Kidney (tissue), 14 donors: Measurements from ENCODE around the gene PKMYT1. TPM values are rescaled to one million over a fixed set of nuclear protein-coding genes. Genes with fewer than 3 reads are reported as not detected.
A peak's percentile ranks its signal among the peaks of the same experiment; 100 is the strongest.

Experiments used
- DNase-seq, 5 donors: peaks; one replicate each; pipeline ENCODE4 v3.0.0-alpha.2; 2013 to 2020
- FAIRE-seq: peaks from 2 replicates; lab custom pipeline; 2012; peaks lifted over from hg19 to GRCh38; lab: Jason Lieb, UNC
- H3K27ac ChIP-seq, 2 donors: one replicate each; pipeline ENCODE4 v1.7.0; 2013; ENCODE audit warnings: low read depth in 2 of 2, low read length in 2 of 2, inconsistent platforms in 1 of 2
- H3K27me3 ChIP-seq: one replicate; pipeline ENCODE4 v1.7.1; 2013; ENCODE audit warnings: low read length, inconsistent platforms; ENCODE audit not compliant: control insufficient read depth, insufficient read depth
- H3K36me3 ChIP-seq, 3 donors: one replicate each; pipeline versions ENCODE4 v1.7.0 to v1.7.1; 2013; ENCODE audit warnings: low read length in 3 of 3, control low read depth in 1 of 3, inconsistent platforms in 1 of 3; ENCODE audit not compliant: insufficient read depth in 3 of 3, control insufficient read depth in 2 of 3
- H3K4me1 ChIP-seq, 3 donors: one replicate each; pipeline versions ENCODE4 v1.7.0 to v1.7.1; 2013; ENCODE audit warnings: low read length in 3 of 3, inconsistent platforms in 1 of 3, low read depth in 1 of 3; ENCODE audit not compliant: control insufficient read depth in 2 of 3, insufficient read depth in 2 of 3
- H3K4me3 ChIP-seq, 3 donors: one replicate each; pipeline versions ENCODE4 v1.7.0 to v1.8.1; 2013; ENCODE audit warnings: low read length in 3 of 3, control low read depth in 1 of 3, inconsistent platforms in 1 of 3
- H3K9ac ChIP-seq, 3 donors: one replicate each; pipeline versions ENCODE4 v1.7.0 to v1.7.1; 2013; ENCODE audit warnings: low read length in 3 of 3, control low read depth in 1 of 3, inconsistent platforms in 1 of 3
- H3K9me3 ChIP-seq, 3 donors: one replicate each; pipeline versions ENCODE4 v1.7.0 to v1.7.1; 2013; ENCODE audit warnings: low read length in 3 of 3, control low read depth in 1 of 3, inconsistent platforms in 1 of 3; ENCODE audit not compliant: control insufficient read depth in 2 of 3, insufficient read depth in 1 of 3
- intact Hi-C: fragments of 100-400 bp; cut with DNase I; formaldehyde crosslinking; loops from one replicate; pipeline ENCODE4 v1.11.1; 2022
- polyA plus RNA-seq: library from polyadenylated mRNA; stranded (reverse); fragments of 350-450 nt; fragmentation: Illumina TruSeq; extraction: RNeasy Lipid Tissue Mini Kit (QIAGEN cat#74804); gene quantifications from one replicate; pipeline ENCODE4 v1.2.3, GENCODE V29; 2014; ENCODE audit warnings: low read depth, low replicate concordance; ENCODE audit not compliant: insufficient read depth
- total RNA-seq: library from RNA; stranded (reverse); fragmentation: NEBNext Ultra II Directional; extraction: Animal tissue kit (Norgen Biotek cat#: 25700); gene quantifications from one replicate; pipeline ENCODE4 v1.2.1, GENCODE V29; 2021
- TF ChIP-seq, protein P1 (sequence below): IDR thresholded peaks from 3 replicates; pipeline ENCODE4 v1.5.1; 2012; ENCODE audit warnings: mild to moderate bottlenecking, moderate library complexity, borderline replicate concordance; ENCODE audit not compliant: insufficient read depth; ENCODE audit errors: extremely low read depth
- donor health status: control.
- donor health status: control.
- donor health status: control.
- donor health status: control.
- donor health status: control.
- donor health status: DM: yes; HTN: yes; CAD: no.
- donor health status: Normal renal cell carcinoma (clear cell type).

PKMYT1 gene
- total and polyA plus RNA-seq, 2 donors from 2014 or later: 0.97 to 2.2 TPM

DNA sequence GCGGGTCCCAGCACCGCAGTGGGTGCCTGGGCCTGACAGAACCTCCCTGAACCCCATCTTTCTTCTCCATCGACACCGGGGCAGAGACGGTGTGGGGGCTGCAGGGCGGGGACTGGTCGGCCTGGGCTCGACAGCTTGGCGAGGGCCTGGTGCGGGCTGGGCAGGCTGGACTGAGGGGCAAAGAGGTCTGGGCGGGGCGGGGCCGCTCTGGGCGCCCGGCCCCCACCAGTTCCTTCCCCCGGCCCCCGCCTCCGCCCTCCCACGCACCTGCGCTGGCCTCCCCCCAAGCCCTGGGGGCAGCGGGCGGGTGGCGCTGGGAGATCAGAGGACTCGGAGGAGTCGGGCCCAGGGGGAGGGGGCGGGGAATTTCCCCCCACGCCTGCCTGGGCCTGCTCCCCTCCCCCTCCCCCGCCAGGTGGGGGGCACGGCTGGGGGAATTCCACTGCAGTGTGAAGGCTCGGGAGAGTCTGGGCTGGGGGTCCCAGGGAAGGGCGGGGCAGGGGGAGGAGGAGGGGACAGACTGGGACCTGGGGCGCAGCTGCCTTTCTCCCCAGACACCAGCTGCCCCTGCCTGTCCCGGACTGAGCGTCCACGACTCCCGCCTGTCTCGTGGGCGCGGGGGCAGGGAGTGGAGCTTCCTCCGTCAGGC, 17.0 kb downstream of the PKMYT1 start:
- TF ChIP-seq, protein P1, sequence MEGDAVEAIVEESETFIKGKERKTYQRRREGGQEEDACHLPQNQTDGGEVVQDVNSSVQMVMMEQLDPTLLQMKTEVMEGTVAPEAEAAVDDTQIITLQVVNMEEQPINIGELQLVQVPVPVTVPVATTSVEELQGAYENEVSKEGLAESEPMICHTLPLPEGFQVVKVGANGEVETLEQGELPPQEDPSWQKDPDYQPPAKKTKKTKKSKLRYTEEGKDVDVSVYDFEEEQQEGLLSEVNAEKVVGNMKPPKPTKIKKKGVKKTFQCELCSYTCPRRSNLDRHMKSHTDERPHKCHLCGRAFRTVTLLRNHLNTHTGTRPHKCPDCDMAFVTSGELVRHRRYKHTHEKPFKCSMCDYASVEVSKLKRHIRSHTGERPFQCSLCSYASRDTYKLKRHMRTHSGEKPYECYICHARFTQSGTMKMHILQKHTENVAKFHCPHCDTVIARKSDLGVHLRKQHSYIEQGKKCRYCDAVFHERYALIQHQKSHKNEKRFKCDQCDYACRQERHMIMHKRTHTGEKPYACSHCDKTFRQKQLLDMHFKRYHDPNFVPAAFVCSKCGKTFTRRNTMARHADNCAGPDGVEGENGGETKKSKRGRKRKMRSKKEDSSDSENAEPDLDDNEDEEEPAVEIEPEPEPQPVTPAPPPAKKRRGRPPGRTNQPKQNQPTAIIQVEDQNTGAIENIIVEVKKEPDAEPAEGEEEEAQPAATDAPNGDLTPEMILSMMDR: no peak
- H3K9ac ChIP-seq: no peak overlapping the region
- H3K4me1 ChIP-seq: peaks cover 0 to 11% (median 0%) of the 10 kb centered on the region in 3 donors
- intact Hi-C loops: no loop called here
- peaks cover 15% of the 10 kb centered on the region for H3K27me3 ChIP-seq
- H3K27ac ChIP-seq: no peak overlapping the region
- H3K9me3 ChIP-seq: no peaks in the 10 kb centered on the region
- DNase-seq (peak in 4 of 5 donors; percentile 48 to 84 (median 70)), FAIRE-seq (no peak)
- H3K36me3 ChIP-seq: no peaks in the 10 kb centered on the region
- H3K4me3 ChIP-seq: no peak overlapping the region

- TF ChIP-seq, protein P1: no peak
- DNase-seq (peak in 1 of 5 donors; percentile 69), FAIRE-seq (no peak)
- no peak overlapping the region for H3K4me3 ChIP-seq
- H3K27ac ChIP-seq: no peak overlapping the region
- H3K9ac ChIP-seq: no peak overlapping the region
- peaks cover 0 to 11% (median 0%) of the 10 kb centered on the region in 3 donors for H3K4me1 ChIP-seq
- peaks cover 9% of the 10 kb centered on the region for H3K27me3 ChIP-seq
- intact Hi-C loops: no loop called here
- no peaks in the 10 kb centered on the region for H3K9me3 ChIP-seq
- no peaks in the 10 kb centered on the region for H3K36me3 ChIP-seq
These were observed 17.7 kb downstream of the PKMYT1 start for GRCh38 chr16:2962334-2963073.

- intact Hi-C loops: no loop called here
- H3K27me3 ChIP-seq: peaks cover 2% of the 10 kb centered on the region
- no peak overlapping the region for H3K27ac ChIP-seq
- TF ChIP-seq, protein P1: no peak
- no peaks in the 10 kb centered on the region for H3K9me3 ChIP-seq
- H3K9ac ChIP-seq: no peak overlapping the region
- H3K4me1 ChIP-seq: peaks cover 0 to 11% (median 0%) of the 10 kb centered on the region in 3 donors
- no peaks in the 10 kb centered on the region for H3K36me3 ChIP-seq
- FAIRE-seq: no peak
- H3K4me3 ChIP-seq: no peak overlapping the region
- DNase-seq: no peak
These were observed 19.8 kb downstream of the PKMYT1 start for GRCh38 chr16:2960183-2961010.
